HG02759 (cell line): ENCODE measurements around the gene PSMD1.
"Not testable (repeated sequence)": the region's sequence is repeated elsewhere in the genome, so short reads cannot be mapped to it uniquely, and the experiment has no call there.

ENCODE experiments used
- ATAC-seq: cut with Tn5 transposase; IDR thresholded peaks from one replicate; pipeline ENCODE4 v1.9.1; 2021; ENCODE audit warnings: mild to moderate bottlenecking, moderate library complexity; ENCODE audit not compliant: unreplicated experiment

The PSMD1 gene

GRCh38 chr2:231181860-231182512 is 125.3 kb downstream of the PSMD1 start:
- ATAC-seq = peak; percentile 66

GRCh38 chr2:231182513-231182899 is 125.8 kb downstream of the PSMD1 start:
- no peak for ATAC-seq

DNA sequence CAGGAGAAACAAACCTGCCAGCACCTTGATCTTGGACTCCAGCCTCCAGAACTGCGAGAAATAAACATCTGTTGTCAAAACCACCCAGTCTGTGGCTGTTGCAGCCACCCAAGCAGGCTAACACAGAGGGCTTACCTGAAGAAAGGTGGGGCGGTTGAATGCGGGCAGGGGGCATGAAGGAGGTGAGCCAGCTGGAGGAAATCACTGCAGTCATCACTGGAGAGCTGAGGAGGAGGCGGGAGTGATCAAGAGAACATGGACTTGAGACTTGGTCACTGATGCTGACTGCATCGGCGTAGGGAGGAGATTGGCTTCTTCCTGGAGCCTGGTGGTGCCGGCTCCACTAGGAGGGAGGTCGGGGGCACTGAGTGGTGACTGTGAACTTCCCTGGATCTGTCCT is 127.2 kb downstream of the PSMD1 start:
- no peak for ATAC-seq

- ATAC-seq = no peak
Measured at GRCh38 chr2:231184319-231184718, 127.7 kb downstream of the PSMD1 start.

DNA sequence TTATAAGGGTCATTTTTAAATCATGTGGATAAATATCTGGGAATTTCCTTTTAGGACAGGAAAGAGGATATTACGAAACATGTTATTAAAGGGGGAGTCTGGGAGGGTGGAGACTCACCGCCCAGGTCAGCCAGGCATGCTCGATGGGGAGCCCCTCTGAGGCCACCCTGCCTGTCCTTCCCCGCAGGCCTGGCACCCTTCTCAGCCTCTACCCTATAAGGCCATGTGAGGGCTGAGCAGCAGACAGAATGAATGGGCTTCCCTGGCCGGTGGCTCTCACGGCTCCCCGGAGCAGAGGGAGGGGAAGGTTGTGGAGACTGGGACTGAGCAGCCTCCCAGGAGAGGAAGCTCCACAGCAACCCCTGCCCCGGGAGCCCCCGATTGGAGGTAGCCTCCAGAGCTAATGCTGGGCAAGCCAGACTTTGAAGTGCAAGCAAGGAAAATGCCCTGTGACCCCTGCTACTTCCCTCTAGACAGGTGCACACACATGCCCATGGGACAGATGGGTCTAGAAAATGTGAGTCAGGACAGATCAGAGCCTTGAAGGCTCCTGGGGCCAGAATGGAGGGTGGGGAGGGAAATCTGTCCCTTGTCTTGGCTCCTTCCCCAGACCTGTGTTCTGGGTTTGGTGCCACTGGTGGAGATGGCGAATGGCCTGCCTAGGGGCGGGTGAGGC is 128.5 kb downstream of the PSMD1 start:
- no peak for ATAC-seq

- ATAC-seq = no peak
Measured at GRCh38 chr2:231185886-231186285, 129.2 kb downstream of the PSMD1 start.

- no peak for ATAC-seq
Measured at GRCh38 chr2:231186325-231186724, 129.7 kb downstream of the PSMD1 start.

DNA sequence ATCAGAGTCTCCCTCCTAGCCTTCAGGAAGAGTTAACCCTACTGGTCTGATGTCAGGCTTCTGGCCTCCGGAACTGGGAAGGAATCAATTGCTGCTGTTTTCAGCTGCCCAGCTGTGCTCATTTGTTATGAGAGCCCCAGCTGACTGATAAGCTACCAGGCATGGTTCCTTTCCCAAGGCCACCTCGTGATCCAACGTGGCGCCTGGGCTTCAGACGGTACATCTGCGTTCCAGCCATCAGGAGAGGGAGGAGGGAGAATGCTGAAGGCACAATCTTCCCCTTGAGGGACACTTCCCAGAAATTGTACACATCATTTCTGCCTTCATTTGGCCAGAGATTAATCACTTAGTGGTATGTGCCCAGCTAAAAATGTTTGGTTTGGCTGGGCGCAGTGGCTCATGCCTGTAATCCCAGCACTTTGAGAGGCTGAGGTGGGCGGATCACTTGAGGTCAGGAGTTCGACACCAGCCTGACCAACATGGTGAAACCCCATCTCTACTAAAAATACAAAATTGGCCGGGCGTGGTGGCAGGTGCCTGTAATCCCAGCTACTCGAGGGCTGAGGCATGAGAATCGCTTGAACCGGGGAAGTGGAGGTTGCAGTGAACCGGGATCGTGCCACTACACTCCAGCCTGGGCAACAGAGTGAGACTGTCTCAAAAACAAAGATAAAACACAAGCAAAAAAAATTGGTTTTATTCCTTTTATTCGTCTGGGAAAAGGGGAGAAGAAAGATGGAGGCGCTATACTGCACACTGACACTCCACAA is 131.3 kb downstream of the PSMD1 start:
- ATAC-seq = no peak

DNA sequence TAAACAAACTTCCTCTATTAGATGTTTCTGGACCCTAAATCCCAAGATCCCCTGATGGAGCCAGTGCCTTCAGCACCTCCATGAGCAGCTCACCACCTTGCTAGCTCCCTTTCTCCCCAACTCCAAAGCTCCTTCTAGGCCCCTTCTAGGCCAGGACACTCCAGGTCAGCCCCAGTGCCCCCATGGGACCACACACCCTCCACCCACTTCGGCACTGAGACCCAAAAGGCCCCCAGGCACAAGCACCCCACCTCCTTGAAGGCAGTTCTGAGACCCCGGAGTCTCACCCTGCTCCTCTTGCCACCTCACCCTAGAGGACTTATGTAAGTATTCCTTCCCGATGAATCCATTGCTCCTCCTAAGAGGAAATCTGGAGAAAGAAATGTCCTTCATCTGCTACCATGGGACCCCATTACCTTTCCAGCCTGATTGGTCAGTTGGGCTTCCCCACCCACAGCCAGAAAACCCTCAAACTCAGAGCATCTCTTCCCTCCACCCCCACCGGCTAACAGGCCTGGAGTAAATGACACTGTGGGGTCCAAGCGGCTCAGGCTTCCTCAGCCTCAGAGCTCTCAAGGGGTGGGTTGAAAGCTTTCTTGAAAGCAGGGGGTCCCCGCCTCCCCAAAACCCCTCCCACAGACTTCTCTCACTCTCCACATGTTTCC is 132.0 kb downstream of the PSMD1 start:
- ATAC-seq = no peak

- ATAC-seq = no peak
Measured at GRCh38 chr2:231189171-231189530, 132.5 kb downstream of the PSMD1 start.

DNA sequence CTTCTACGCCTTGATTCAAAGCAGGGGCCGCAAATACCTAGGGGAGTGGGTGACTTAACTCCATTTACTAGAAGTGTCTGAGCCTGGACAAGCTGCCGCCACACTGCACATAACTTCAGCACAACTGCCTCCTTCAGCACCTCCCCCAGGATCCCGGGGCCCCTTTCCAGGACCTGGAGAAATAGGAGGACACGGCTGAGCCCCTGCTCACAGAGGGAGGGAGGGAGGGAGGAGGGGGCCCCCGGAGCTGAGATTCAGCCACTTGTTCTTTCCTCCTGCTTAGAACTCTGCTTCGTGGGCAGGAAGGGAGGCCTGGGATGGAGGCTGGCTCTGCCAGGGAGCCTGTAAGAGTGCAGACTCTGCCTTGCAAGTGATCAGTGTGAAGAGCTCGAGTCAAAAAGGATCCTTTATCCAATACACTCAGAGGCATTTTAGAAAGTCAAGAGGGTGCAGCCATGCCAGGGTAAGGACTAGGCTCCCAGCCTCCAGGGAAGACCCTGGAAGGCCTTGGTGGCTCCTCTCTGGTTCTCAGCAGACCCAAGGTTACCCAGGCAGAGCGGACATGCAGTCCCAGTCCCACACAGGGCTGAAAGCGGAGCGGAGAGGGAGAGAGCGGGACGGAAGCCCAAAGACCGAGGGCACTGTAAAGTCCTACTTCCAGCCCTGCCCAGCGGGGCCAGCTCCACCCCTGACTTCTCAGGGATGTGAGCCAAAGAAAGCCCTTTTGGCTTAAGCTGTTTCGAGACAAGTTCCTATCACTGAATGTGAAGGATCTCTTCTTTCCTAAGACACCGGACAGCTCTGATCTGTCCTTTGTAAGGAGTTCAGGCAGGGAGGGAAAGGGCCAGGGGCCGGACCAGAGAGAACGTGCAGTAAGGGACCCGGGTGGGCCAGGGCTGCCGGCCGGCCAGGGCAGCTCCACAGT is 133.2 kb downstream of the PSMD1 start:
- ATAC-seq = no peak

DNA sequence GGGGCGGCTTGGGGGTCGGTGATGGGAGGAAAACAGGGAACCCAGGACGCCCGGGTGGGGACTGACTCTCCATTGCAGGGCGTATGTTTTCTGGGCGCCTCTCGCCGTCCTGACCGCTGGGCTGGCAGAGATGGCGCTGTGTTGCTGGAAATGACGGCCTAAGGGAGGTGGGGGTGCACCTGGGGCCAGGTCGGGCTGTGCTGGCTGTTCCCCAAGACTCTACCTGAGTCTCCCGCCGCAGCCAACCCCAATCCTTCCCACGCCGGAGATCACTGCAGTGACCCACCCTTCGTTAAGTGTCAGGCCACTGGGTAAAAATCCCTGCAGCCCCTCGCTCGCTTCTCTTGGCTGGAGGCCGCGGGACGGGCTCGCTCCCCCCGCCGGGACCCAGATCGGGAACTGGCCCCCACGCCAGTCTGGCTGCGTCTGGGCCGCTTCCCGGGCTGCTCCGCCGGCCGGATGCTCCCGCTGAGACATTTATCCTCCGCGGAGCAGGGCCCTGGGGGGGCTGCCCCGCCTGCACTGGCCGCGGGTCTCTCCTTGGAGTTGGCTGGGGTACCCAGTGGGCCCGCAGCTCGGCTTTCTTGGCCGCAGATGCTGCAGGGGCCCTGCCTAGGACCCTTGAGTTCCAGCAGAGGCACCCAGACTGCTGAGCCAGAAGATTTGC is 134.0 kb downstream of the PSMD1 start:
- no peak for ATAC-seq

DNA sequence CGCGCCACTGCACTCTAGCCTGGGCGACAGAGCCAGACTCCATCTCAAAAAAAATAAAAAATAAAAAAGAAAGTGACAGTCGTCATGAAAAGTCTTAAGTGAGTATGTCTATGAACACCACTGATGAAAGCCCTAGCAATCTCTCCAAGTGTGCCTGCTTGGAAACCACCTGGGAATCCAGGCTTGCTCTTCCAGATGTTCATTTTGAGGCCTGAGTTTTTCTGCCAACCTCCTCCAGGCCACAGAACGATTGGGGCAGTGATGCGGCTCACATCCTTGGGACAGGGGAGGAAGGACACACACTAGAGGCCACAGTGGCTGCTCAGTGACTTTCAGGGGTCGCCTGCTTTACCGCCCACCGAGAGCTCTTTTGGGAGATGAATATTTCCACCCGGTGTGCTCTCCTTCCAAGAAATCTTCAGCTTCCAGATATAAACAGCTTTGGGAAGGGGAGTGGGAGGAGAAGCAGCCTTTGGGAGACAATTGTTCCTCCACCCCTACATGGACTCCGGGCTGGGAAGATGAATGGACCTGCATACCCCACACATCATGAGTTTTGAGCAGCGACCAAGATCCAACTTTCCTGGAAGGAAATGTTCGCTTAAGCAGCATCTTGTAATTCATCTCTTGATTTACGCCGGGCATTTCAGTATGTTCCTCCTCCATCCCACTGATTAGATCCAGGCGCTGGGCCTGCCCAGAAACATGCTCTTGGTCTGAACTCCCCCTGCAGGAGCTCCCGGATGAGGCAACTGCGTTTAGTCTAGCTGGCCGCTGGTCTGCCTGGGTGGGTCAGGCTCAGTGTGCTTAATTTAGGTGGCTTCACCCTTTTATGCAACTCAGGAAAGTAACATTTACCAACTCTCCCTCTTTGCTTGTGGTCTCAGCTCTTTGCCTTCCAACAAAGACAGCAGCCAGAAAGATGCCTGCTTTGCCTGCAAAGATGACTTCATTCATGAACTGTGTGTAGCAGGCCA is 135.5 kb downstream of the PSMD1 start:
- ATAC-seq = no peak

DNA sequence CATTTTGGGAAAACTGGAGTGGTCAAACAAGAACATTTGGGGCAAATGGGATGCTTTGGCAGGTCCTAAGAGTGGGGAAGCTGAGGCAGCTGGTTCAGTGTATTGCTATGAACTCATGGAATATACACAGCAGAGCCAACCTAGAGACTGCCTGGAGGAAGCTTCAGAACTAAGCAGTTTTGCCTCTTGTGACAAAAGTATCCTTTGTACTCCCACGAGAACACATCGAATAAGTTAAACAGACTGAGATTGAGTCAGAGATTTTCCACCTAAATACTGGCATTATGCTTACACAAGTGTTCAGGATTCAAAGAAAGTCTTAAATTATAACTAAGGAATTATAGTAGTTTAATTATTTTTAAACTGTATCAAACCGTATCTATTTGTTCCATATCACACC is 136.5 kb downstream of the PSMD1 start:
- no peak for ATAC-seq

GRCh38 chr2:231196592-231196991 is 139.9 kb downstream of the PSMD1 start:
- no peak for ATAC-seq

DNA sequence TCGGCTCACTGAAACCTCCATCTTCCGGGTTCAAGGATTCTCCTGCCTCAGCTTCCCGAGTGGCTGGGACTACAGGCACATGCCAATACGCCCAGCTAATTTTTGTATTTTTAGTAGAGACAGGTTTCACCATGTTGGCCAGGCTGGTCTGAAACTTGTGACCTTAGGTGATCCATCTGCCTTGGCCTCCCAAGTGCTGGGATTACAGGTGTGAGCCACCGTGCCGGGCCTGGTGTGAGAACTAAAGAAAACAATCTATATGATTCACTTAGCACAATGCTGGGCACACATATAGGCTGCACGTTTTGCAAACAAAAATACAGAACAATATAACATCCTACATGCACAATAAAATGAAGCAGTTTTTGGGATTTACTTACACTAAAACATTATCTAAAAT is 140.5 kb downstream of the PSMD1 start:
- not testable (repeated sequence) for ATAC-seq

DNA sequence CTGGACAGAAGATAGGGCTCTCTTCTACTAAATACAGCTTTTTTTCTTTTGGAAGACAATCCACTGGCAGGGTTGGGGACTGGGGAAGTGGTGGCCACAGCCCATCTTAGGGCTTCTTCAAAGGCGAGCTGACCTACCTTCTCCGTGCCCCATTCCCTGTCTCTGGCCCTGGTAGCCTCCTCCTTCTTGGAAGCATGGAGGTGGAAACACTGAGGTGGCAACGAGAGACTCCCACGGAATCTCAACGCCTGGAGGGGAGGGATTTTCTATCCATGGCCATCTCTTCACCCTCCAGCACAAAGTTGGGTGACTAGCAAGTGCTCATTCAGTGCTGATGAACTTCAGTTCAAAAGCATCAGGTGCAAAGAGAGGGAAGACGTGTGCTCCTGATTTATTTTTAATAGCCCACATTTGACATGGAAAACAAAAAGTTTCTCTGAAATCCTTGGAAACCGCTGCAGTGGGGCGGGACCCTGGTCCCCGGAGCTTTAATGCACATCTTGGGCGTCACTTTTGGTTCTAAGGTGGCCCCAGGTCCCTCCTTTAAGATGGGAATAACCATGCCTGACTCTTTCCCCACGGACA is 141.1 kb downstream of the PSMD1 start:
- ATAC-seq = no peak
